GF-D8 (cell line): Measurements from ENCODE around the gene TM4SF5.
A peak's percentile ranks its signal among the peaks of the same experiment; 100 is the strongest.

ENCODE experiments used
- DNase-seq: peaks from one replicate; lab custom pipeline; 2025; lab: John Stamatoyannopoulos, UW

Gene TM4SF5

GRCh38 chr17:4771519-4772234, at the start of gene TM4SF5:
TSS of gene TM4SF5 (plus strand) at chr17:4771886. CDS start at chr17:4771923, 37 bp downstream.
- DNase-seq, result no peak

- no peak for DNase-seq
These were observed 48.9 kb upstream of the TM4SF5 start for GRCh38 chr17:4722678-4723240.

- no peak for DNase-seq
These were observed 47.0 kb upstream of the TM4SF5 start for GRCh38 chr17:4724650-4725049.

GRCh38 chr17:4725646-4726310, 45.9 kb upstream of the TM4SF5 start:
- no peak for DNase-seq

GRCh38 chr17:4728124-4728523, 43.6 kb upstream of the TM4SF5 start:
- DNase-seq, result peak; percentile 5

GRCh38 chr17:4733073-4733531, 38.6 kb upstream of the TM4SF5 start:
- peak; percentile 67 for DNase-seq

GRCh38 chr17:4734857-4735475, 36.7 kb upstream of the TM4SF5 start:
- DNase-seq, result no peak

GRCh38 chr17:4735876-4736651, 35.6 kb upstream of the TM4SF5 start:
- no peak for DNase-seq

- no peak for DNase-seq
These were observed 33.3 kb upstream of the TM4SF5 start for GRCh38 chr17:4738136-4739121.

- DNase-seq, result no peak
These were observed 32.3 kb upstream of the TM4SF5 start, which contains the start of the genes CXCL16 and ZMYND15 for GRCh38 chr17:4739122-4740024. TSS of gene CXCL16 (minus strand) at chr17:4739928. CDS start at chr17:4739339, 589 bp downstream. TSS of gene ZMYND15 (plus strand) at chr17:4739833. CDS start at chr17:4740549, 716 bp downstream.

- no peak for DNase-seq
These were observed 31.7 kb upstream of the TM4SF5 start for GRCh38 chr17:4740025-4740351.

- no peak for DNase-seq
These were observed 31.1 kb upstream of the TM4SF5 start for GRCh38 chr17:4740584-4740983.

- no peak for DNase-seq
These were observed 30.1 kb upstream of the TM4SF5 start for GRCh38 chr17:4741544-4741943.

GRCh38 chr17:4742133-4742532, 29.6 kb upstream of the TM4SF5 start:
- no peak for DNase-seq

GRCh38 chr17:4742629-4743028, 29.1 kb upstream of the TM4SF5 start:
- no peak for DNase-seq

- DNase-seq, result no peak
These were observed 28.5 kb upstream of the TM4SF5 start for GRCh38 chr17:4743216-4743615.

GRCh38 chr17:4743898-4744297, 27.8 kb upstream of the TM4SF5 start:
- no peak for DNase-seq

GRCh38 chr17:4744999-4745969, 26.4 kb upstream of the TM4SF5 start:
- no peak for DNase-seq
